HepG2 (cell line): ENCODE results near the gene NT5C1B. TPM values are rescaled to one million over a fixed set of nuclear protein-coding genes. Genes with fewer than 3 reads are reported as not detected.
A peak's percentile ranks its signal among the peaks of the same experiment; 100 is the strongest.

Experiments
- ARNT ChIP-seq: fragments of 450-650 bp; IDR thresholded peaks from 2 replicates; pipeline ENCODE4 v1.6.1; 2017
- ESRRA ChIP-seq: sonication (generic); formaldehyde crosslinking; IDR thresholded peaks from 2 replicates; pipeline ENCODE4 v1.5.1; 2020; ENCODE audit warnings: mild to moderate bottlenecking, low read depth, missing genetic modification reagents
- FOXJ3 ChIP-seq: sonication (generic); formaldehyde crosslinking; IDR thresholded peaks from 2 replicates; pipeline ENCODE4 v1.4.0; 2020; ENCODE audit warnings: missing genetic modification reagents, mild to moderate bottlenecking, borderline replicate concordance
- GTF3A ChIP-seq: sonication (generic); formaldehyde crosslinking; conservative IDR thresholded peaks from 2 replicates; pipeline ENCODE4 v1.4.0; 2020; ENCODE audit warnings: mild to moderate bottlenecking, missing genetic modification reagents
- IRF2 ChIP-seq: IDR thresholded peaks from 2 replicates; pipeline ENCODE4 v1.6.1; 2018; ENCODE audit warnings: missing genetic modification reagents, missing compliant biosample characterization
- KLF16 ChIP-seq, 2 experiments: sonication (generic) in 1 of 2; formaldehyde crosslinking in 1 of 2; IDR thresholded peaks; 2 replicates each; pipeline versions ENCODE4 v1.6.1 to v1.8.0; 2016 to 2023; ENCODE audit warnings: missing genetic modification reagents in 2 of 2, missing compliant biosample characterization in 1 of 2
- KLF9 ChIP-seq: IDR thresholded peaks from 2 replicates; pipeline ENCODE4 v1.6.1; 2016; ENCODE audit warnings: low read depth
- NFIC ChIP-seq: IDR thresholded peaks from 2 replicates; pipeline ENCODE4 v1.6.1; 2012; ENCODE audit warnings: mild to moderate bottlenecking, low read length, inconsistent platforms
- NR3C1 ChIP-seq: sonication (generic); formaldehyde crosslinking; IDR thresholded peaks from 2 replicates; pipeline ENCODE4 v1.4.0; 2020; ENCODE audit warnings: missing genetic modification reagents
- RFX1 ChIP-seq: fragments of 450-650 bp; IDR thresholded peaks from 2 replicates; pipeline ENCODE4 v1.6.1; 2017
- ZFY ChIP-seq: sonication (generic); formaldehyde crosslinking; IDR thresholded peaks from 2 replicates; pipeline ENCODE4 v1.4.0; 2020; ENCODE audit warnings: missing genetic modification reagents
- ZKSCAN8 ChIP-seq: IDR thresholded peaks from 2 replicates; pipeline ENCODE4 v1.6.1; 2016; ENCODE audit warnings: borderline replicate concordance, missing genetic modification reagents, missing compliant biosample characterization
- ZNF296 ChIP-seq: sonication (generic); formaldehyde crosslinking; conservative IDR thresholded peaks from 2 replicates; pipeline ENCODE4 v1.5.0; 2020; ENCODE audit warnings: mild to moderate bottlenecking, missing genetic modification reagents
- ZNF550 ChIP-seq: sonication (generic); formaldehyde crosslinking; IDR thresholded peaks from 2 replicates; pipeline ENCODE4 v1.4.0; 2020; ENCODE audit warnings: mild to moderate bottlenecking, missing genetic modification reagents, borderline replicate concordance
- ZNF724P ChIP-seq: sonication (generic); formaldehyde crosslinking; IDR thresholded peaks from 2 replicates; pipeline ENCODE4 v1.8.0; 2022; ENCODE audit warnings: missing genetic modification reagents, borderline replicate concordance
- ZNF788 ChIP-seq: sonication (generic); formaldehyde crosslinking; IDR thresholded peaks from 2 replicates; pipeline ENCODE4 v1.5.0; 2020; ENCODE audit warnings: mild to moderate bottlenecking, missing genetic modification reagents, borderline replicate concordance
- ZSCAN20 ChIP-seq: sonication (generic); formaldehyde crosslinking; IDR thresholded peaks from 2 replicates; pipeline ENCODE4 v1.4.0; 2020; ENCODE audit warnings: missing genetic modification reagents, mild to moderate bottlenecking, borderline replicate concordance
- polyA plus RNA-seq, 8 experiments: library from polyadenylated mRNA; depleted of rRNA in 3 of 8; stranded (reverse) in 7 of 8; unstranded in 1 of 8; fragments of >200 nt; fragmentation: Illumina TruSeq in 4 of 8; extraction: Trizol in 4 of 8; gene quantifications; 2 replicates each; pipeline versions ENCODE4 v1.2.1 to v1.2.3, GENCODE V29; 2011 to 2016; ENCODE audit warnings: low read depth in 4 of 8, missing spikeins in 1 of 8, mixed read lengths in 1 of 8; ENCODE audit not compliant: insufficient read depth in 1 of 8
- total RNA-seq, 5 experiments: library from RNA; depleted of rRNA; stranded (reverse); fragments of >200 nt; fragmentation: Illumina TruSeq; extraction: Trizol; gene quantifications; 2 replicates each; pipeline ENCODE4 v1.2.3, GENCODE V29; 2016; ENCODE audit warnings: low read depth in 1 of 5
- TF ChIP-seq, protein P1 (sequence below): sonication (generic); formaldehyde crosslinking; IDR thresholded peaks from 2 replicates; pipeline ENCODE4 v1.4.0; 2020; ENCODE audit warnings: missing genetic modification reagents
- TF ChIP-seq, protein P2 (sequence below): sonication (generic); formaldehyde crosslinking; IDR thresholded peaks from 2 replicates; pipeline ENCODE4 v1.8.1; 2023; ENCODE audit warnings: mild to moderate bottlenecking, missing genetic modification reagents
- TF ChIP-seq, protein P3 (sequence below): sonication (generic); formaldehyde crosslinking; IDR thresholded peaks from 2 replicates; pipeline ENCODE4 v1.5.1; 2020; ENCODE audit warnings: missing genetic modification reagents, mild to moderate bottlenecking, borderline replicate concordance
- TF ChIP-seq, protein P4 (sequence below): sonication (generic); formaldehyde crosslinking; IDR thresholded peaks from 2 replicates; pipeline ENCODE4 v1.5.1; 2020; ENCODE audit warnings: missing genetic modification reagents, mild to moderate bottlenecking, borderline replicate concordance
- TF ChIP-seq, protein P5 (sequence below): sonication (generic); formaldehyde crosslinking; IDR thresholded peaks from 2 replicates; pipeline ENCODE4 v1.4.0; 2020; ENCODE audit warnings: missing genetic modification reagents, mild to moderate bottlenecking, borderline replicate concordance

The NT5C1B gene
- total and polyA plus RNA-seq, 2 of the 13 experiments (the other 11 are each of a cell fraction or from before 2014, with no cell fraction given), result not detected

DNA sequence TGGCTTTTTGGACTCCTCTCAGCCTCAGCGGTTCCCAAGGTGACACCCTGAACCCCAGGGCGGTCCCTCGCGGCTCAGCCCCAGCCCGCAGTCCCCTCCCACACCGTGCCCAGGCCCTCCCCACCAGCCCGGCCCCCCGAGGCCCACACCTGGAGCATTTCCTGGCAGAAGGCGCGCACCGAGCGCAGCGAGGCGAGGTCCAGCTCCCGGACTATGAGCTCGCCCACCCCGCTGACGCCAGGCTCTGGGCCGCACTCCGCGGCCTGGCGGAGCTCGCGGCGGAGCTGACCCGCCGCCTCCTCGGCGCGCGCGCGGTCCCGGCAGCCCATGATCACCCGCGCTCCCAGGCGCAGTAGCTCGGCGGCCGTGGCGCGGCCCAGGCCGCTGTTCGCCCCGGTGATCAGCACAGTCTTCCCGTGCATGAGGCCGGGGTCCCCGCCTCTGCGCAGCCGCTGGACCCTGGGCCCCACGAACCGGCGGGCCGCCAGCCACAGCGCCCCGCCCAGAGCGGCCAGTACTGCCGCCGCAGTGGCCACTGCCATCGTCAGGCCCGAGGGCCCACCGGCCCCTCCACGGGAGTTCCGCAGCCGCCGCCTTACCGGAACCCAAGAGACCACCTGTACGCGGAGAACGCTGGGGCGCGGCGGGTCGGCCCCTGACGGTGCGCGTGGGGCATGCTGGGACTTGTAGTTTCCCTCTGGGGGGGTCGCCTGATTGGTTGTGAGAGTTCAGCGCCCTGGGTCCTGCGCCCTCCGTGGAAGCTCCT is 29.2 kb downstream of the NT5C1B start, which contains the start of gene RDH14 (continued):
- TF ChIP-seq FOXJ3 (CRISPR knock-in tag), result no peak
- TF ChIP-seq, protein P1, sequence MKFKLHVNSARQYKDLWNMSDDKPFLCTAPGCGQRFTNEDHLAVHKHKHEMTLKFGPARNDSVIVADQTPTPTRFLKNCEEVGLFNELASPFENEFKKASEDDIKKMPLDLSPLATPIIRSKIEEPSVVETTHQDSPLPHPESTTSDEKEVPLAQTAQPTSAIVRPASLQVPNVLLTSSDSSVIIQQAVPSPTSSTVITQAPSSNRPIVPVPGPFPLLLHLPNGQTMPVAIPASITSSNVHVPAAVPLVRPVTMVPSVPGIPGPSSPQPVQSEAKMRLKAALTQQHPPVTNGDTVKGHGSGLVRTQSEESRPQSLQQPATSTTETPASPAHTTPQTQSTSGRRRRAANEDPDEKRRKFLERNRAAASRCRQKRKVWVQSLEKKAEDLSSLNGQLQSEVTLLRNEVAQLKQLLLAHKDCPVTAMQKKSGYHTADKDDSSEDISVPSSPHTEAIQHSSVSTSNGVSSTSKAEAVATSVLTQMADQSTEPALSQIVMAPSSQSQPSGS (CRISPR knock-in tag), result peak; percentile 79
- TF ChIP-seq ZNF788 (CRISPR knock-in tag), result peak; percentile 91
- TF ChIP-seq NFIC, result no peak
- no peak for TF ChIP-seq NR3C1 (CRISPR knock-in tag)
- peak; percentile 80; the same call in 1 of the 2 replicates for TF ChIP-seq GTF3A (CRISPR knock-in tag)
- peak; percentile 100 for TF ChIP-seq ZFY
- no peak for TF ChIP-seq KLF9 (CRISPR knock-in tag)
- TF ChIP-seq, protein P2, sequence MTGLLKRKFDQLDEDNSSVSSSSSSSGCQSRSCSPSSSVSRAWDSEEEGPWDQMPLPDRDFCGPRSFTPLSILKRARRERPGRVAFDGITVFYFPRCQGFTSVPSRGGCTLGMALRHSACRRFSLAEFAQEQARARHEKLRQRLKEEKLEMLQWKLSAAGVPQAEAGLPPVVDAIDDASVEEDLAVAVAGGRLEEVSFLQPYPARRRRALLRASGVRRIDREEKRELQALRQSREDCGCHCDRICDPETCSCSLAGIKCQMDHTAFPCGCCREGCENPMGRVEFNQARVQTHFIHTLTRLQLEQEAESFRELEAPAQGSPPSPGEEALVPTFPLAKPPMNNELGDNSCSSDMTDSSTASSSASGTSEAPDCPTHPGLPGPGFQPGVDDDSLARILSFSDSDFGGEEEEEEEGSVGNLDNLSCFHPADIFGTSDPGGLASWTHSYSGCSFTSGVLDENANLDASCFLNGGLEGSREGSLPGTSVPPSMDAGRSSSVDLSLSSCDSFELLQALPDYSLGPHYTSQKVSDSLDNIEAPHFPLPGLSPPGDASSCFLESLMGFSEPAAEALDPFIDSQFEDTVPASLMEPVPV, result no peak; the same call in 1 of the 2 replicates
- TF ChIP-seq ZSCAN20, result peak; percentile 93; the same call in 1 of the 2 replicates
- no peak for TF ChIP-seq ARNT
- no peak; the same call in 1 of the 2 replicates for TF ChIP-seq ZKSCAN8 (CRISPR knock-in tag)
- TF ChIP-seq ZNF550 (CRISPR knock-in tag), result peak; percentile 83; the same call in 1 of the 2 replicates
- TF ChIP-seq KLF16 (CRISPR knock-in tag; IDR thresholded peaks at IDR 0.05), result peak in 1 of 2 experiments; percentile 88; a peak in 2 of 4 replicates
- TF ChIP-seq IRF2, result peak; percentile 93
- TF ChIP-seq, protein P3, sequence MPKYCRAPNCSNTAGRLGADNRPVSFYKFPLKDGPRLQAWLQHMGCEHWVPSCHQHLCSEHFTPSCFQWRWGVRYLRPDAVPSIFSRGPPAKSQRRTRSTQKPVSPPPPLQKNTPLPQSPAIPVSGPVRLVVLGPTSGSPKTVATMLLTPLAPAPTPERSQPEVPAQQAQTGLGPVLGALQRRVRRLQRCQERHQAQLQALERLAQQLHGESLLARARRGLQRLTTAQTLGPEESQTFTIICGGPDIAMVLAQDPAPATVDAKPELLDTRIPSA (CRISPR knock-in tag), result no peak
- peak; percentile 98 for TF ChIP-seq ZNF296 (CRISPR knock-in tag)
- TF ChIP-seq ZNF724P (CRISPR knock-in tag), result peak; percentile 93
- TF ChIP-seq, protein P4, sequence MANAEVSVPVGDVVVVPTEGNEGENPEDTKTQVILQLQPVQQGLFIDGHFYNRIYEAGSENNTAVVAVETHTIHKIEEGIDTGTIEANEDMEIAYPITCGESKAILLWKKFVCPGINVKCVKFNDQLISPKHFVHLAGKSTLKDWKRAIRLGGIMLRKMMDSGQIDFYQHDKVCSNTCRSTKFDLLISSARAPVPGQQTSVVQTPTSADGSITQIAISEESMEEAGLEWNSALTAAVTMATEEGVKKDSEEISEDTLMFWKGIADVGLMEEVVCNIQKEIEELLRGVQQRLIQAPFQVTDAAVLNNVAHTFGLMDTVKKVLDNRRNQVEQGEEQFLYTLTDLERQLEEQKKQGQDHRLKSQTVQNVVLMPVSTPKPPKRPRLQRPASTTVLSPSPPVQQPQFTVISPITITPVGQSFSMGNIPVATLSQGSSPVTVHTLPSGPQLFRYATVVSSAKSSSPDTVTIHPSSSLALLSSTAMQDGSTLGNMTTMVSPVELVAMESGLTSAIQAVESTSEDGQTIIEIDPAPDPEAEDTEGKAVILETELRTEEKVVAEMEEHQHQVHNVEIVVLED (CRISPR knock-in tag), result peak; percentile 98
- TF ChIP-seq ESRRA (CRISPR knock-in tag), result peak; percentile 82
- TF ChIP-seq, protein P5, sequence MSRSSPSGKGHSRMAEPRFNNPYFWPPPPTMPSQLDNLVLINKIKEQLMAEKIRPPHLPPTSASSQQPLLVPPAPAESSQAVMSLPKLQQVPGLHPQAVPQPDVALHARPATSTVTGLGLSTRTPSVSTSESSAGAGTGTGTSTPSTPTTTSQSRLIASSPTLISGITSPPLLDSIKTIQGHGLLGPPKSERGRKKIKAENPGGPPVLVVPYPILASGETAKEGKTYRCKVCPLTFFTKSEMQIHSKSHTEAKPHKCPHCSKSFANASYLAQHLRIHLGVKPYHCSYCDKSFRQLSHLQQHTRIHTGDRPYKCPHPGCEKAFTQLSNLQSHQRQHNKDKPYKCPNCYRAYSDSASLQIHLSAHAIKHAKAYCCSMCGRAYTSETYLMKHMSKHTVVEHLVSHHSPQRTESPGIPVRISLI, result peak; percentile 36; the same call in 1 of the 2 replicates
- peak; percentile 46; the same call in 1 of the 2 replicates for TF ChIP-seq RFX1
